ENCODE measurements around the gene GJD4.

DNA sequence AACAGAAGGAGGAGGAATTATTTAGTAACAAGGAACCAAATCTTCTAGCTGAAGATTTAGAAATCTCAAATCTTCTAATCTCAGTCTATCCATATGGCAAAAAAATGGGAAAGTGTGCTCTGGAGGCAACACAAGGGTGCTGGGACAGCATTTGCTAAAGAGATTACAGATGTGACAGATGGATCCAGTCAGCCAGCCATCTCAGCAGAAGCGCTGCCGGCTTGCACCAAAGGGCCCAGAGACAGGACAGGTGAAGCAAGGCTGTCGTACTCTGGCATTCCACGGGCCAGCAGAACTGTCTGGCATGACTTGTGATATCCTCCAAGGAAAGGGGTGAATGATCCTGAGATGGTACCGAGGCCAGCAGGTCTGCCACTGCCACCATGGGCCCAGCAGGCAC lies 45.7 kb upstream of the GJD4 start:
- TF ChIP-seq YY1 (IDR thresholded peaks at IDR 0.05) (no peak), CTCF (IDR thresholded peaks at IDR 0.05; ENCODE audit: low read depth, low read length, missing input control) (no peak), GABPA (IDR thresholded peaks at IDR 0.05 in 1 of 2, conservative IDR thresholded peaks at IDR 0.05 in 1 of 2) (no peak)
- TF ChIP-seq, protein P1, sequence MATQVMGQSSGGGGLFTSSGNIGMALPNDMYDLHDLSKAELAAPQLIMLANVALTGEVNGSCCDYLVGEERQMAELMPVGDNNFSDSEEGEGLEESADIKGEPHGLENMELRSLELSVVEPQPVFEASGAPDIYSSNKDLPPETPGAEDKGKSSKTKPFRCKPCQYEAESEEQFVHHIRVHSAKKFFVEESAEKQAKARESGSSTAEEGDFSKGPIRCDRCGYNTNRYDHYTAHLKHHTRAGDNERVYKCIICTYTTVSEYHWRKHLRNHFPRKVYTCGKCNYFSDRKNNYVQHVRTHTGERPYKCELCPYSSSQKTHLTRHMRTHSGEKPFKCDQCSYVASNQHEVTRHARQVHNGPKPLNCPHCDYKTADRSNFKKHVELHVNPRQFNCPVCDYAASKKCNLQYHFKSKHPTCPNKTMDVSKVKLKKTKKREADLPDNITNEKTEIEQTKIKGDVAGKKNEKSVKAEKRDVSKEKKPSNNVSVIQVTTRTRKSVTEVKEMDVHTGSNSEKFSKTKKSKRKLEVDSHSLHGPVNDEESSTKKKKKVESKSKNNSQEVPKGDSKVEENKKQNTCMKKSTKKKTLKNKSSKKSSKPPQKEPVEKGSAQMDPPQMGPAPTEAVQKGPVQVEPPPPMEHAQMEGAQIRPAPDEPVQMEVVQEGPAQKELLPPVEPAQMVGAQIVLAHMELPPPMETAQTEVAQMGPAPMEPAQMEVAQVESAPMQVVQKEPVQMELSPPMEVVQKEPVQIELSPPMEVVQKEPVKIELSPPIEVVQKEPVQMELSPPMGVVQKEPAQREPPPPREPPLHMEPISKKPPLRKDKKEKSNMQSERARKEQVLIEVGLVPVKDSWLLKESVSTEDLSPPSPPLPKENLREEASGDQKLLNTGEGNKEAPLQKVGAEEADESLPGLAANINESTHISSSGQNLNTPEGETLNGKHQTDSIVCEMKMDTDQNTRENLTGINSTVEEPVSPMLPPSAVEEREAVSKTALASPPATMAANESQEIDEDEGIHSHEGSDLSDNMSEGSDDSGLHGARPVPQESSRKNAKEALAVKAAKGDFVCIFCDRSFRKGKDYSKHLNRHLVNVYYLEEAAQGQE (IDR thresholded peaks at IDR 0.05), result no peak
